Measurements from ENCODE around the gene EPHB1. TPM values are rescaled to one million over a fixed set of nuclear protein-coding genes. Genes with fewer than 3 reads are reported as not detected.

The EPHB1 gene
- total and polyA plus RNA-seq, 4 donors, result 0.23 to 1.7 (median 0.52) TPM

DNA sequence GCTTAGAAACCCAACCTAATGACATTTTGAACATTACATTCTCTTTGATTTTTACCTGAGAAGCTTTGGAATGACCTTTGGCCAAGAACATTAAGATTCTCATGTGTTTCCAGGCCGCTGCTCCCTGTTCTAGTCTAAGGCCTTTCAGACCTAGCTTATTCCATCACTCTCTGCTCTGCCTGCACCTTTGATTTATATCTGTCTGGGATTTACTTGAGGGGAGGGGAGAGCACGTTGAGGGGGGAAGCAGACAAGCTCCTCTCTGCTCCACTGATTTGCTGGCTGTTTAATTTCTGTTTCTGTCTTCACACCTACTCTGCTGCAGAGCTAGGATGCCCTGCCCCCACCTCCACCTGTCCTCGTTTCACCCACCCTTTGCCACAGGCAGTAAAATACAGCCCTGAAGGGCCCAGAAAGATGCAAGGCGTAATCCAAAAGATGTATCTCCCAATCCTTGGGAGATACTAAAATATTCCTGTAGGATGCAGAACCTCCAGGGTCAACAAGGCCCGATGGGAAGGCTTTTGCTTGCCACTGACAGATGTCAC lies 429.8 kb downstream of the EPHB1 start:
- no peak overlapping the region for H3K27ac ChIP-seq (ENCODE audit: low read depth in 1 of 2, low read length in 2 of 2)
- no peak overlapping the region for H3K4me3 ChIP-seq (ENCODE audit: low read depth in 1 of 3, low read length in 3 of 3)
- 77% methylated on average over 5 of the region's 5 CpGs for WGBS
- DNase-seq (ENCODE audit: low spot score), result no peak
- no peaks in the 10 kb centered on the region for H3K4me1 ChIP-seq (ENCODE audit: control insufficient read depth in 4 of 4, insufficient read depth in 4 of 4, low read length in 3 of 4)
- H3K9ac ChIP-seq (ENCODE audit: low read depth in 1 of 2, low read length in 2 of 2), result no peak overlapping the region
- no peak for TF ChIP-seq FOXA2 (IDR thresholded peaks at IDR 0.05)
- TF ChIP-seq, protein P1, sequence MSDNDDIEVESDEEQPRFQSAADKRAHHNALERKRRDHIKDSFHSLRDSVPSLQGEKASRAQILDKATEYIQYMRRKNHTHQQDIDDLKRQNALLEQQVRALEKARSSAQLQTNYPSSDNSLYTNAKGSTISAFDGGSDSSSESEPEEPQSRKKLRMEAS (IDR thresholded peaks at IDR 0.05), result no peak
- TF ChIP-seq EGR1 (IDR thresholded peaks at IDR 0.05; ENCODE audit: low read depth in 2 of 2), result no peak
- TF ChIP-seq SP1 (IDR thresholded peaks at IDR 0.05), result no peak
- no peak for TF ChIP-seq FOXA1 (IDR thresholded peaks at IDR 0.05)
- TF ChIP-seq ZBTB33 (IDR thresholded peaks at IDR 0.05), result no peak
- TF ChIP-seq RXRA (IDR thresholded peaks at IDR 0.05), result no peak
- TF ChIP-seq JUND (IDR thresholded peaks at IDR 0.05), result no peak
- TF ChIP-seq CTCF (IDR thresholded peaks at IDR 0.05; ENCODE audit: low read depth, low read length, missing input control), result no peak
- TF ChIP-seq GABPA (IDR thresholded peaks at IDR 0.05 in 1 of 2, conservative IDR thresholded peaks at IDR 0.05 in 1 of 2), result no peak
- TF ChIP-seq REST (IDR thresholded peaks at IDR 0.05), result no peak
- no peak for TF ChIP-seq HNF4G (IDR thresholded peaks at IDR 0.05)
- no peak for TF ChIP-seq HNF4A (conservative IDR thresholded peaks at IDR 0.05)
- TF ChIP-seq TAF1 (conservative IDR thresholded peaks at IDR 0.05), result no peak
- TF ChIP-seq NR2F2 (IDR thresholded peaks at IDR 0.05), result no peak
- TF ChIP-seq RAD21 (IDR thresholded peaks at IDR 0.05), result no peak
- TF ChIP-seq YY1 (IDR thresholded peaks at IDR 0.05), result no peak
- no peaks in the 10 kb centered on the region for H3K27me3 ChIP-seq (ENCODE audit: control insufficient read depth in 4 of 4, insufficient read depth in 4 of 4, low read length in 3 of 4)
- no peaks in the 10 kb centered on the region for H3K9me3 ChIP-seq (ENCODE audit: control insufficient read depth in 4 of 4, low read length in 3 of 4)
- H3K36me3 ChIP-seq (ENCODE audit: control insufficient read depth in 4 of 4, insufficient read depth in 3 of 4, low read depth in 1 of 4, low read length in 3 of 4), result no peaks in the 10 kb centered on the region

DNA sequence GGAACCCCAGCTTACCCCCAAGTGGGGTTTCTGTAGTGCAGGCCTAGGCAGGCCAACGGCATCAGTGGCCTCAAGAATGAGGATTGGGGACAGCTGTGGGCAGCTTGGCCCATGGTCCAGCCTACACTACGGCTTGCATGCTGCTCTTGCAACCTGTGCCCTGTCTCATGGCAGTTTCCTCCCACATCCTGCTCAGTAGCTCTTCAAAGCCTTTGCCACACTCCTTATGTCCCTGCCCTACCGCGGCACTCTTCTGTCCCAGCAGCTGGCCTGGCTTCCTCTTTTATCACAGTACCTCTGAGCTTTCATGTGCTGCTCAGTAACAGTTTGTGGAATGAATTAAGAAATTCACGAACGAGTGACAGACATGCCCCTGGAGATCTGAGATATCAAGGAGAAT lies 431.0 kb downstream of the EPHB1 start:
- 81% methylated on average over 6 of the region's 6 CpGs for WGBS
- no peaks in the 10 kb centered on the region for H3K4me1 ChIP-seq (ENCODE audit: control insufficient read depth in 4 of 4, insufficient read depth in 4 of 4, low read length in 3 of 4)
- TF ChIP-seq CTCF (IDR thresholded peaks at IDR 0.05; ENCODE audit: low read depth, low read length, missing input control) (no peak), ZBTB33 (IDR thresholded peaks at IDR 0.05) (no peak), YY1 (IDR thresholded peaks at IDR 0.05) (no peak), JUND (IDR thresholded peaks at IDR 0.05) (no peak), SP1 (IDR thresholded peaks at IDR 0.05) (no peak), HNF4A (conservative IDR thresholded peaks at IDR 0.05) (no peak), RXRA (IDR thresholded peaks at IDR 0.05) (no peak), GABPA (IDR thresholded peaks at IDR 0.05 in 1 of 2, conservative IDR thresholded peaks at IDR 0.05 in 1 of 2) (no peak)
- TF ChIP-seq, protein P1 (IDR thresholded peaks at IDR 0.05), result no peak

More for the DNA sequence above, 431.0 kb downstream of the EPHB1 start:
- no peaks in the 10 kb centered on the region for H3K36me3 ChIP-seq (ENCODE audit: control insufficient read depth in 4 of 4, insufficient read depth in 3 of 4, low read depth in 1 of 4, low read length in 3 of 4)
- H3K27me3 ChIP-seq (ENCODE audit: control insufficient read depth in 4 of 4, insufficient read depth in 4 of 4, low read length in 3 of 4), result no peaks in the 10 kb centered on the region
- no peak overlapping the region for H3K9ac ChIP-seq (ENCODE audit: low read depth in 1 of 2, low read length in 2 of 2)
- H3K4me3 ChIP-seq (ENCODE audit: low read depth in 1 of 3, low read length in 3 of 3), result no peak overlapping the region
- no peak overlapping the region for H3K27ac ChIP-seq (ENCODE audit: low read depth in 1 of 2, low read length in 2 of 2)
- no peak for DNase-seq (ENCODE audit: low spot score)
- H3K9me3 ChIP-seq (ENCODE audit: control insufficient read depth in 4 of 4, low read length in 3 of 4), result no peaks in the 10 kb centered on the region
